Astrocyte (in vitro differentiated cells and primary cell): ENCODE data around the gene CPA5. TPM values are rescaled to one million over a fixed set of nuclear protein-coding genes. Genes with fewer than 3 reads are reported as not detected.

Experiments used
- DNase-seq: peaks from one replicate; pipeline ENCODE4 v3.0.0-alpha.2; 2010; ENCODE audit warnings: low read depth
- FAIRE-seq: peaks from 2 replicates; lab custom pipeline; 2011; peaks lifted over from hg19 to GRCh38; lab: Jason Lieb, UNC
- H2AFZ ChIP-seq: 2 replicates; pipeline ENCODE4 v1.6.0; 2012; ENCODE audit warnings: low read depth, low read length, inconsistent platforms
- H3K27ac ChIP-seq: 2 replicates; pipeline ENCODE4 v1.5.1; 2011; ENCODE audit warnings: low read depth, low read length, inconsistent platforms
- H3K27me3 ChIP-seq: 2 replicates; pipeline ENCODE4 v1.6.0; 2011; ENCODE audit warnings: low read length, inconsistent platforms; ENCODE audit not compliant: insufficient read depth
- H3K36me3 ChIP-seq: 2 replicates; pipeline ENCODE4 v1.5.1; 2011; ENCODE audit warnings: low read length, inconsistent platforms; ENCODE audit not compliant: insufficient read depth
- H3K4me1 ChIP-seq: 2 replicates; pipeline ENCODE4 v1.5.1; 2011; ENCODE audit warnings: low read length, inconsistent platforms; ENCODE audit not compliant: insufficient read depth
- H3K4me2 ChIP-seq: 2 replicates; pipeline ENCODE4 v1.6.0; 2012; ENCODE audit warnings: low read length, inconsistent platforms
- H3K4me3 ChIP-seq: 2 replicates; pipeline ENCODE4 v1.5.1; 2011; ENCODE audit warnings: low read depth, mild to moderate bottlenecking, low read length, inconsistent platforms; ENCODE audit not compliant: insufficient read depth
- H3K79me2 ChIP-seq: 2 replicates; pipeline ENCODE4 v1.6.0; 2012; ENCODE audit warnings: mild to moderate bottlenecking, low read length, inconsistent platforms; ENCODE audit not compliant: insufficient read depth
- H3K9ac ChIP-seq: 2 replicates; pipeline ENCODE4 v1.6.0; 2012; ENCODE audit warnings: mild to moderate bottlenecking, low read length, inconsistent platforms
- H3K9me3 ChIP-seq: 2 replicates; pipeline ENCODE4 v1.5.1; 2012; ENCODE audit warnings: low read depth, mild to moderate bottlenecking, low read length, inconsistent platforms; ENCODE audit not compliant: insufficient read depth
- H4K20me1 ChIP-seq: 2 replicates; pipeline ENCODE4 v1.6.0; 2012; ENCODE audit warnings: low read length, inconsistent platforms; ENCODE audit not compliant: insufficient read depth
- H3K27ac Mint-ChIP-seq: one replicate; pipeline ENCODE4 v1.8.0; 2021; ENCODE audit warnings: mild to moderate bottlenecking, mixed read lengths; ENCODE audit not compliant: unreplicated experiment
- H3K27me3 Mint-ChIP-seq: one replicate; pipeline ENCODE4 v1.8.0; 2021; ENCODE audit warnings: low read depth, mixed read lengths; ENCODE audit not compliant: unreplicated experiment
- H3K36me3 Mint-ChIP-seq: one replicate; pipeline ENCODE4 v1.8.0; 2021; ENCODE audit warnings: low read depth, mixed read lengths; ENCODE audit not compliant: unreplicated experiment
- H3K4me1 Mint-ChIP-seq: one replicate; pipeline ENCODE4 v1.8.0; 2021; ENCODE audit warnings: low read depth, mixed read lengths; ENCODE audit not compliant: unreplicated experiment
- H3K4me3 Mint-ChIP-seq: one replicate; pipeline ENCODE4 v1.8.0; 2021; ENCODE audit warnings: mild to moderate bottlenecking, moderate library complexity, mixed read lengths; ENCODE audit not compliant: unreplicated experiment
- H3K9me3 Mint-ChIP-seq: one replicate; pipeline ENCODE4 v1.8.0; 2021; ENCODE audit warnings: mild to moderate bottlenecking, mixed read lengths; ENCODE audit not compliant: unreplicated experiment
- EZH2 ChIP-seq: IDR thresholded peaks from 2 replicates; pipeline ENCODE4 v1.6.1; 2012; ENCODE audit warnings: mild to moderate bottlenecking, low read length, inconsistent platforms; ENCODE audit not compliant: insufficient read depth
- total RNA-seq: library from RNA; stranded (reverse); gene quantifications from 2 replicates; pipeline ENCODE4 v1.2.1, GENCODE V29; 2021
- TF ChIP-seq, protein P1 (sequence below): IDR thresholded peaks from 2 replicates; pipeline ENCODE4 v1.5.1; 2011; ENCODE audit warnings: low read depth, mild to moderate bottlenecking, inconsistent platforms, low read length, moderate library complexity; ENCODE audit not compliant: insufficient read depth

Gene CPA5
- total RNA-seq, 1 donor from 2014 or later = not detected

DNA sequence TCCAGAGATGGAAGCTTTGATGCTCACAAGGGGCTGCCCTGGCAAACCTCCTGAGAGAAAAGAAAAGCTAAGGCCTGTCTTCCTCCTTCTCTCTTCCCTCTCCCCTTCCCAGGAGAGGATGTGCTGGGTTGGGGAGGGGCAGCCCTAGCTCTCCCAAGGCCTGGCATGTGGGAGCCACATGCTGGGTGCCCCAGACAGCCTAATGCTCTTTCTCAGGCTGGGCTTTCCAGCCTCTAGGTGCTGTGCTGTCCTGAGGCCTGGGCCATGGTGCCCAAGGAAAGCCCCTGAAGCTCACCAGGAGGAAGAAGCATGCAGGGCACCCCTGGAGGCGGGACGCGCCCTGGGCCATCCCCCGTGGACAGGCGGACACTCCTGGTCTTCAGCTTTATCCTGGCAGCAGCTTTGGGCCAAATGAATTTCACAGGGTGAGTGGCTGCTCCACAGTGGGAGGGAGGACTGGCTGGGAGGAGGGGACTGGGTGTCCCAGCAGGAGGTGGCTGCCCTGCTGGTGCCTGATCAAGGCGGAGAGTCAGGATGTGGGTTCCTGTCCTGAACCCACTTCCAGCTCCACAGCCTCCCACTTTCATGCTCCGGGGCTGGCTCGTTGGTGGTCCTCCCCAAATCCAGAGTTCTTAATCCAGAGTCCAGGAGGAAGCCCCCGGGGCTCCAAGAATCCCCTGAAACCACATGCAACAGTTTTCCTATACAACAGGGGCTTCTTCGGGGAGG is 1.7 kb downstream of the CPA5 start:
- Mint-ChIP-seq H3K27ac (no peak overlapping the region), H3K4me3 (no peak overlapping the region), H3K27me3 (peaks cover 8% of the 10 kb centered on the region), H3K4me1 (peaks cover 15% of the 10 kb centered on the region), H3K36me3 (no peaks in the 10 kb centered on the region), H3K9me3 (no peaks in the 10 kb centered on the region)
- Histone ChIP-seq H3K4me3 (no peak overlapping the region), H3K9ac (no peak overlapping the region), H4K20me1 (no peaks in the 10 kb centered on the region), H3K9me3 (no peaks in the 10 kb centered on the region), H3K27me3 (no peaks in the 10 kb centered on the region), H3K79me2 (no peaks in the 10 kb centered on the region), H3K36me3 (no peaks in the 10 kb centered on the region), H3K4me2 (no peak overlapping the region), H2AFZ (no peak overlapping the region), H3K27ac (no peak overlapping the region), H3K4me1 (peaks cover 5% of the 10 kb centered on the region)
- FAIRE-seq (no peak), DNase-seq (no peak)
- TF ChIP-seq EZH2 = no peak
- TF ChIP-seq, protein P1, sequence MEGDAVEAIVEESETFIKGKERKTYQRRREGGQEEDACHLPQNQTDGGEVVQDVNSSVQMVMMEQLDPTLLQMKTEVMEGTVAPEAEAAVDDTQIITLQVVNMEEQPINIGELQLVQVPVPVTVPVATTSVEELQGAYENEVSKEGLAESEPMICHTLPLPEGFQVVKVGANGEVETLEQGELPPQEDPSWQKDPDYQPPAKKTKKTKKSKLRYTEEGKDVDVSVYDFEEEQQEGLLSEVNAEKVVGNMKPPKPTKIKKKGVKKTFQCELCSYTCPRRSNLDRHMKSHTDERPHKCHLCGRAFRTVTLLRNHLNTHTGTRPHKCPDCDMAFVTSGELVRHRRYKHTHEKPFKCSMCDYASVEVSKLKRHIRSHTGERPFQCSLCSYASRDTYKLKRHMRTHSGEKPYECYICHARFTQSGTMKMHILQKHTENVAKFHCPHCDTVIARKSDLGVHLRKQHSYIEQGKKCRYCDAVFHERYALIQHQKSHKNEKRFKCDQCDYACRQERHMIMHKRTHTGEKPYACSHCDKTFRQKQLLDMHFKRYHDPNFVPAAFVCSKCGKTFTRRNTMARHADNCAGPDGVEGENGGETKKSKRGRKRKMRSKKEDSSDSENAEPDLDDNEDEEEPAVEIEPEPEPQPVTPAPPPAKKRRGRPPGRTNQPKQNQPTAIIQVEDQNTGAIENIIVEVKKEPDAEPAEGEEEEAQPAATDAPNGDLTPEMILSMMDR = no peak

DNA sequence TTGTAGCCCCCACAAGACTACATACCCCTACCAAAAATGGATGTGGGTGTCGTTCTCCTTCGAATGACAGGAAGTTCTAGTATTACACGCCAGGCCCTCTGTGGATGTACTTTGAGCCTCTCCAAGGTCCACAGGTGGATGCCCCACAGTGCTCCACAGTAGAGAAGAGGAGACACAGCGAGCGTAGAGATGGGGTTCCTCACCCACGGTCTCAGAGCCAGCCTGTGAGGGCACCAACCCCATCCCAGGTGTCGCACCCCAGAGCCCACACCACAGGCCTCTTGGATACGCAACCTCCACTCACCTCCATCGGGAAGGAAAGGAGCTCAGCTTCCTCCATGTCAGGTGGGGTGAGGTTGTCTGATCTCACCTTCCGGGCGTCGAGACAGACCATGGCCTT is 2.3 kb downstream of the CPA5 start:
- Mint-ChIP-seq H3K9me3 (no peaks in the 10 kb centered on the region), H3K27me3 (peaks cover 8% of the 10 kb centered on the region), H3K4me3 (no peak overlapping the region), H3K4me1 (peaks cover 20% of the 10 kb centered on the region), H3K36me3 (no peaks in the 10 kb centered on the region), H3K27ac (no peak overlapping the region)
- TF ChIP-seq, protein P1 = no peak
- TF ChIP-seq EZH2 = no peak
- no peaks in the 10 kb centered on the region for H3K79me2 ChIP-seq
- H3K4me2 ChIP-seq = no peak overlapping the region
- no peaks in the 10 kb centered on the region for H3K9me3 ChIP-seq
- no peaks in the 10 kb centered on the region for H3K27me3 ChIP-seq
- no peaks in the 10 kb centered on the region for H3K36me3 ChIP-seq
- H3K4me1 ChIP-seq = peaks cover 7% of the 10 kb centered on the region
- no peak overlapping the region for H3K9ac ChIP-seq
- H4K20me1 ChIP-seq = no peaks in the 10 kb centered on the region
- H3K4me3 ChIP-seq = no peak overlapping the region
- FAIRE-seq = no peak
- H3K27ac ChIP-seq = no peak overlapping the region
- no peak overlapping the region for H2AFZ ChIP-seq
- DNase-seq = no peak
